Astrocyte (in vitro differentiated cells and primary cell): ENCODE measurements around the gene LMAN1L. TPM values are rescaled to one million over a fixed set of nuclear protein-coding genes. Genes with fewer than 3 reads are reported as not detected.

Experiments used
- DNase-seq: peaks from one replicate; pipeline ENCODE4 v3.0.0-alpha.2; 2010; ENCODE audit warnings: low read depth
- FAIRE-seq: peaks from 2 replicates; lab custom pipeline; 2011; peaks lifted over from hg19 to GRCh38; lab: Jason Lieb, UNC
- H2AFZ ChIP-seq: 2 replicates; pipeline ENCODE4 v1.6.0; 2012; ENCODE audit warnings: low read depth, low read length, inconsistent platforms
- H3K27ac ChIP-seq: 2 replicates; pipeline ENCODE4 v1.5.1; 2011; ENCODE audit warnings: low read depth, low read length, inconsistent platforms
- H3K27me3 ChIP-seq: 2 replicates; pipeline ENCODE4 v1.6.0; 2011; ENCODE audit warnings: low read length, inconsistent platforms; ENCODE audit not compliant: insufficient read depth
- H3K36me3 ChIP-seq: 2 replicates; pipeline ENCODE4 v1.5.1; 2011; ENCODE audit warnings: low read length, inconsistent platforms; ENCODE audit not compliant: insufficient read depth
- H3K4me1 ChIP-seq: 2 replicates; pipeline ENCODE4 v1.5.1; 2011; ENCODE audit warnings: low read length, inconsistent platforms; ENCODE audit not compliant: insufficient read depth
- H3K4me2 ChIP-seq: 2 replicates; pipeline ENCODE4 v1.6.0; 2012; ENCODE audit warnings: low read length, inconsistent platforms
- H3K4me3 ChIP-seq: 2 replicates; pipeline ENCODE4 v1.5.1; 2011; ENCODE audit warnings: low read depth, mild to moderate bottlenecking, low read length, inconsistent platforms; ENCODE audit not compliant: insufficient read depth
- H3K79me2 ChIP-seq: 2 replicates; pipeline ENCODE4 v1.6.0; 2012; ENCODE audit warnings: mild to moderate bottlenecking, low read length, inconsistent platforms; ENCODE audit not compliant: insufficient read depth
- H3K9ac ChIP-seq: 2 replicates; pipeline ENCODE4 v1.6.0; 2012; ENCODE audit warnings: mild to moderate bottlenecking, low read length, inconsistent platforms
- H3K9me3 ChIP-seq: 2 replicates; pipeline ENCODE4 v1.5.1; 2012; ENCODE audit warnings: low read depth, mild to moderate bottlenecking, low read length, inconsistent platforms; ENCODE audit not compliant: insufficient read depth
- H4K20me1 ChIP-seq: 2 replicates; pipeline ENCODE4 v1.6.0; 2012; ENCODE audit warnings: low read length, inconsistent platforms; ENCODE audit not compliant: insufficient read depth
- H3K27ac Mint-ChIP-seq: one replicate; pipeline ENCODE4 v1.8.0; 2021; ENCODE audit warnings: mild to moderate bottlenecking, mixed read lengths; ENCODE audit not compliant: unreplicated experiment
- H3K27me3 Mint-ChIP-seq: one replicate; pipeline ENCODE4 v1.8.0; 2021; ENCODE audit warnings: low read depth, mixed read lengths; ENCODE audit not compliant: unreplicated experiment
- H3K36me3 Mint-ChIP-seq: one replicate; pipeline ENCODE4 v1.8.0; 2021; ENCODE audit warnings: low read depth, mixed read lengths; ENCODE audit not compliant: unreplicated experiment
- H3K4me1 Mint-ChIP-seq: one replicate; pipeline ENCODE4 v1.8.0; 2021; ENCODE audit warnings: low read depth, mixed read lengths; ENCODE audit not compliant: unreplicated experiment
- H3K4me3 Mint-ChIP-seq: one replicate; pipeline ENCODE4 v1.8.0; 2021; ENCODE audit warnings: mild to moderate bottlenecking, moderate library complexity, mixed read lengths; ENCODE audit not compliant: unreplicated experiment
- H3K9me3 Mint-ChIP-seq: one replicate; pipeline ENCODE4 v1.8.0; 2021; ENCODE audit warnings: mild to moderate bottlenecking, mixed read lengths; ENCODE audit not compliant: unreplicated experiment
- CTCF ChIP-seq: IDR thresholded peaks from 2 replicates; pipeline ENCODE4 v1.5.1; 2011; ENCODE audit warnings: low read depth, mild to moderate bottlenecking, inconsistent platforms, low read length, moderate library complexity; ENCODE audit not compliant: insufficient read depth
- EZH2 ChIP-seq: IDR thresholded peaks from 2 replicates; pipeline ENCODE4 v1.6.1; 2012; ENCODE audit warnings: mild to moderate bottlenecking, low read length, inconsistent platforms; ENCODE audit not compliant: insufficient read depth
- total RNA-seq: library from RNA; stranded (reverse); gene quantifications from 2 replicates; pipeline ENCODE4 v1.2.1, GENCODE V29; 2021

LMAN1L gene
- total RNA-seq, 1 donor from 2014 or later, result 0.32 TPM

DNA sequence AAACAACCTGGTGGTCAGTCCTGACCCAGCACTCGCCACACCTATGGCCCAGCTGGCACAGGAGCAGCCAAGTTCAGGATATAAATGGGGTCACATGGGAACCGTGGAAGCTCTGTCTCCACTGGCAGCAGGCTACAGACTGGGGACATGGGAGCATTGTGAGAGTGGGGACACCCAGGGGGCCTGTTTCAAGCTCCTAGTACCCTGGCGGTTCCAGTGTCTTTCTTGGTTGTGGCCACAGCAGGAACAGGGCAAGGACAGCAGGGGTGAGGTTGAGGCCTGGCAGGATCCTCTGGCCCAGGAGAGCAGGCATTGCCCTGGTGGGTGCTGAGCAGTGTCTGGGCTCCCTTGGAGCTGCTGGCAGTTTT lies 28.8 kb upstream of the LMAN1L start:
- H3K4me1 ChIP-seq, result peaks cover 47% of the 10 kb centered on the region
- peaks cover 29% of the 10 kb centered on the region for H3K4me1 Mint-ChIP-seq
- H3K4me2 ChIP-seq, result peak overlapping the region; percentile 100
- H3K9me3 ChIP-seq, result no peaks in the 10 kb centered on the region
- no peaks in the 10 kb centered on the region for H3K9me3 Mint-ChIP-seq
- peak overlapping the region; percentile 74 for H3K4me3 ChIP-seq
- peaks cover 3% of the 10 kb centered on the region for H3K36me3 Mint-ChIP-seq
- peak overlapping the region; percentile 47 for H3K27ac Mint-ChIP-seq
- peaks cover 63% of the 10 kb centered on the region for H4K20me1 ChIP-seq
- H3K36me3 ChIP-seq, result no peaks in the 10 kb centered on the region
- H3K27ac ChIP-seq, result no peak overlapping the region
- peaks cover 64% of the 10 kb centered on the region for H3K79me2 ChIP-seq
- peak overlapping the region; percentile 84 for H3K9ac ChIP-seq
- TF ChIP-seq EZH2, result no peak
- no peak for TF ChIP-seq CTCF
- H3K27me3 Mint-ChIP-seq, result peaks cover 3% of the 10 kb centered on the region
- H2AFZ ChIP-seq, result no peak overlapping the region
- FAIRE-seq (no peak), DNase-seq (no peak)
- no peaks in the 10 kb centered on the region for H3K27me3 ChIP-seq
- H3K4me3 Mint-ChIP-seq, result peak overlapping the region; percentile 90

GRCh38 chr15:74784426-74785193 lies 28.0 kb upstream of the LMAN1L start:
- peaks cover 3% of the 10 kb centered on the region for H3K27me3 Mint-ChIP-seq
- no peak overlapping the region for H3K27ac Mint-ChIP-seq
- H3K4me3 Mint-ChIP-seq, result no peak overlapping the region
- no peak overlapping the region for H3K4me3 ChIP-seq
- no peaks in the 10 kb centered on the region for H3K9me3 Mint-ChIP-seq
- no peaks in the 10 kb centered on the region for H3K27me3 ChIP-seq
- TF ChIP-seq CTCF, result no peak
- no peak for TF ChIP-seq EZH2
- H3K4me1 ChIP-seq, result peaks cover 55% of the 10 kb centered on the region
- no peaks in the 10 kb centered on the region for H3K36me3 ChIP-seq
- H2AFZ ChIP-seq, result no peak overlapping the region
- no peak overlapping the region for H3K4me2 ChIP-seq
- no peak for FAIRE-seq
- H3K27ac ChIP-seq, result no peak overlapping the region
- peaks cover 31% of the 10 kb centered on the region for H3K4me1 Mint-ChIP-seq
- H3K79me2 ChIP-seq, result peaks cover 72% of the 10 kb centered on the region
- peaks cover 71% of the 10 kb centered on the region for H4K20me1 ChIP-seq
- no peak for DNase-seq
- peaks cover 3% of the 10 kb centered on the region for H3K36me3 Mint-ChIP-seq
- no peaks in the 10 kb centered on the region for H3K9me3 ChIP-seq
- H3K9ac ChIP-seq, result no peak overlapping the region
